ENCODE results near the gene WDR77.

The WDR77 gene

DNA sequence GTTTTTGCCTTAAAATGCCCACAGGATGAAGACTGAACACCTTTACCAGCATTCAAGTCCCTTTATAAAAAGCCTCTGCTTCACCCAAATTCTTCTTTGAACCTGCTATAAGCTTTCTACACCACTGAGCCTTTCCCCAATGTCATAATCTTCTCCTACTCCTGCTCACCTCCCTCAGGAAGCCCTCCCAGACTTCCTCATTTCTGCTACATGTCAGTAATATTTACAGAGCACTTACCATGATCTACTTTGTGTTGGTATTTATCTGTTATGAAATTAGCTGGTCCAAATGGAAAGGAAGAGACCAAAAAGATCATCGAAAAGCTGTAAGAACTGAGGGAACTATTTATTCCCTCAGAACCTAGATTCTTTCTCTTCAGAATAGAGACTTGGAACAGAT, 30.0 kb downstream of the WDR77 start:
- DNase-seq (ENCODE audit: low spot score): no peak
- TF ChIP-seq, protein P1, sequence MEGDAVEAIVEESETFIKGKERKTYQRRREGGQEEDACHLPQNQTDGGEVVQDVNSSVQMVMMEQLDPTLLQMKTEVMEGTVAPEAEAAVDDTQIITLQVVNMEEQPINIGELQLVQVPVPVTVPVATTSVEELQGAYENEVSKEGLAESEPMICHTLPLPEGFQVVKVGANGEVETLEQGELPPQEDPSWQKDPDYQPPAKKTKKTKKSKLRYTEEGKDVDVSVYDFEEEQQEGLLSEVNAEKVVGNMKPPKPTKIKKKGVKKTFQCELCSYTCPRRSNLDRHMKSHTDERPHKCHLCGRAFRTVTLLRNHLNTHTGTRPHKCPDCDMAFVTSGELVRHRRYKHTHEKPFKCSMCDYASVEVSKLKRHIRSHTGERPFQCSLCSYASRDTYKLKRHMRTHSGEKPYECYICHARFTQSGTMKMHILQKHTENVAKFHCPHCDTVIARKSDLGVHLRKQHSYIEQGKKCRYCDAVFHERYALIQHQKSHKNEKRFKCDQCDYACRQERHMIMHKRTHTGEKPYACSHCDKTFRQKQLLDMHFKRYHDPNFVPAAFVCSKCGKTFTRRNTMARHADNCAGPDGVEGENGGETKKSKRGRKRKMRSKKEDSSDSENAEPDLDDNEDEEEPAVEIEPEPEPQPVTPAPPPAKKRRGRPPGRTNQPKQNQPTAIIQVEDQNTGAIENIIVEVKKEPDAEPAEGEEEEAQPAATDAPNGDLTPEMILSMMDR (IDR thresholded peaks at IDR 0.05; ENCODE audit: extremely low read depth, missing control alignments): no peak

DNA sequence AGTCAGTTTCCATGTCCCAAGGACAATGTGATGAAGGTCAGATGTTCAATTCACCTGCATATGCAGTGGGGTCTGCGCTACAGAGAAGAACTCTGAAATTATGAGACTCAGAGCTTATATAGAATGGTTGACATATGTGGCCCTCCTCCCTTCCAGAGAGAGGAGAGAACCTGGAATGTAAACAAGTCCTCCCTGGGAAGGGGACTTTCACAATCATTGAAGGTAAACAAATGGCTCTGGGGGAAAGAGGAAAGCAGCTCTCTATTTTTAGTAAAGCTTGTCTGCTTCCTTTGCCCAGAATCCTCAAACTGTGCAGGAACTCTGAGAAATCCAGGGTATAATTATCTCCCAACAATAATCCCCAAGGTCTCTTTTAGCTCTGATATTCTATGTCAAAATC, 31.3 kb downstream of the WDR77 start:
- DNase-seq (ENCODE audit: low spot score): no peak

DNA sequence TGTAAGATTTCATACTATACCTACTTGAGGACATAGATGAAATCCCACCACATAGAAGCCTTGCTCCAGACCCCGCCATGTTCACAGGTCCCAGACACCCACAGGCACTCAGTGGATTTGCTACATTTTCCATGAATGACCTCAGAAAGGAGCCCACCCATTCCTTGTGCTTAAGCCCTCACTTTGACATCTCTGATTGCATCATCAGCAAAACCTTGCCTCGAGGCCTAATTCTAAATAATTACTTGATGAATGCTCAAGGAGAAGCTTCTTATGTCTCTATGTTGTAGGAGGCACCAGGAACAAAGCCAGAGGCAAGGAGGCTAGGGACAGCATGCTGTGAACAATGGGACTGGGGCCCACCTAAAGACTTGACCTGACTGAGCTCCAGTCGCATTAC, 33.6 kb downstream of the WDR77 start:
- TF ChIP-seq, protein P1 (IDR thresholded peaks at IDR 0.05; ENCODE audit: extremely low read depth, missing control alignments): no peak
- no peak for DNase-seq (ENCODE audit: low spot score)

More for the DNA sequence above, 31.3 kb downstream of the WDR77 start:
- TF ChIP-seq, protein P1 (IDR thresholded peaks at IDR 0.05; ENCODE audit: extremely low read depth, missing control alignments): no peak

DNA sequence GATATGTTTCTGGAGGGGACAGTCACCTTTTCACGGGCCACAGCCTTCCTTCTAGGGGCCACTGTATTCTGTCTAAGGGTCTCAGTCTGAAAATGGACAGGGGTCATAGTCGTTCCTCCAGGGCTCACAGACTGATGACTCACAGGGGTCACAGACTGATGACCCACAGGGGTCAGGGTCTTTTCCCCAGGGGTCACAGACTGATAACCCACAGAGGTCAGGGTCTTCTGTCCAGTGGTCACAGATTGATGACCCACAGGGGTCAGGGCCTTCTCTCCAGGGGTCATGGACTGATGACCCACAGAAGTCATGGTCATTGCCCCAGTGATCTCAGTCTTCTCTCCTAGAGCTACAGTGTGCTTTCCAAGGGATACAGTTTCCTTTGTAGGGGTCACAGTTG, 34.3 kb downstream of the WDR77 start:
- TF ChIP-seq, protein P1 (IDR thresholded peaks at IDR 0.05; ENCODE audit: extremely low read depth, missing control alignments): no peak

DNA sequence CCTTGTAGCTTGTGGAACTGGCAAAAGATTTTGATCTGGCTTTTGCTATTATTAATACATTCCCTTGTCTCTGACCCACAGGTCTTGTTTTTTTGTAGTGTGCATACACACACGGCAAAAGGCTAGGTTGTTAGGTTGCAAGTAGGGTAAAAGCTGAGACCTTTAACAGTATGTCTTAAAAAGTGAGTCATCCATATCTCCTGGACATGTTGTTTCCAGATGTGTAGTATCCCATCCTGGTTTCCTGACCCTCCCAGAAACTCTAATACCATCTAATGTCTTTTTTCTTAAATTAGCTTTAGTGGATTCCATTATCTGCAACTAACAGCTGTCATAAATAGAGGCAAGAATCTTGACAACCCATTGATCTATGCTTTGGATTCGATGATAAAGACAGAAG, 36.2 kb downstream of the WDR77 start:
- TF ChIP-seq, protein P1 (IDR thresholded peaks at IDR 0.05; ENCODE audit: extremely low read depth, missing control alignments): no peak
- DNase-seq (ENCODE audit: low spot score): no peak

More for the DNA sequence above, 34.3 kb downstream of the WDR77 start:
- DNase-seq (ENCODE audit: low spot score): no peak

DNA sequence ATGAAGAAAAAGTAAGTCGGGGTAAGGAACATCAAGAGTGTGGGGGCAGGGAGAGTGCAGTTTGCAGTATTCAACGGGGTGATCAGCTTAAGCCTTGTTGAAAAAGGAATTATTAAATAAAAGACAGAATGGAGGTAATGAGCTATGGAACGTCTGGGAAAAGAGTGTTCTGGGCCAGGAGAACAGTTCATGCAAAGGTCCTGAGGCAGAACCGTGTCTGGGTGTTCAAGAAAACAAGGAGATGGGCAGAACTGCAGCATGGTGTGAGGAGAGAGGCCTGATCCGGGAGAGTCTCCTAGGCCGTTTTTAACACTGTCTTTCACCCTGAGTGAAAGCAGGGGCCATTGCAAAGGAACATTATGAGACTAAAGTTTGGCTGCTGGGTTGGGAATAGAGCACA, 41.8 kb downstream of the WDR77 start:
- DNase-seq (ENCODE audit: low spot score): no peak
- TF ChIP-seq, protein P1 (IDR thresholded peaks at IDR 0.05; ENCODE audit: extremely low read depth, missing control alignments): no peak

DNA sequence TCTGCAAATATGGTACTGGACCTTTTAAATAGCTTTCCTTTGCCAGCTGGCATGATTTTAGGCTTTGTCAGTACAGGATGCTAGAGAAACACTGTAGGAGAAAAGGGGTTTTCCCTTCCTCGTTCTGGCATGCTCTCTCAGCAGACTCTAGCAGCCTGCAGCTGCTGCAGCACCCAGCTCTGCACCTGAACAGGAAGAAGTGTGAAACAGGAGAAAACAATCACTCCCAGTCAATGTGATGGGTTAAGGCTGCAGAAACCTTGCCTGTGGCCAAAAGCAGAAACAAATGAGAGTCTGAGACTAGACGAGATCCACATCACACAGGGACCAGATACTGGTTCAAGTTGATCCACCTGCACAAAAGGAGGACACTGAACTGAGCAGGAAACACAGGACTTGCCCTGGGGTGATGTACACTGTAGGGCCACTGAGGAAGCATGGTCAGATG, 42.7 kb downstream of the WDR77 start:
- DNase-seq (ENCODE audit: low spot score): peak; percentile 57
- TF ChIP-seq, protein P1 (IDR thresholded peaks at IDR 0.05; ENCODE audit: extremely low read depth, missing control alignments): no peak
